Pancreas (tissue), 10 donors: Measurements from ENCODE around the gene ADCY1. TPM values are rescaled to one million over a fixed set of nuclear protein-coding genes. Genes with fewer than 3 reads are reported as not detected.
A peak's percentile ranks its signal among the peaks of the same experiment; 100 is the strongest.

ENCODE experiments used
- ATAC-seq, 4 donors: fragments of 200-7000 bp; cut with Tn5 transposase; one replicate each; pipeline versions ENCODE4 v1.8.0 to v1.9.1; 2020; ENCODE audit warnings: mild to moderate bottlenecking in 4 of 4, moderate library complexity in 4 of 4
- DNase-seq, 6 donors: peaks; one replicate each; pipeline ENCODE4 v3.0.0-alpha.2; 2020
- FAIRE-seq: peaks from 2 replicates; lab custom pipeline; 2012; peaks lifted over from hg19 to GRCh38; lab: Jason Lieb, UNC
- H3K27ac ChIP-seq, 4 donors: fragments of 200-600 bp; sonication (generic); 1 replicate in 3 of 4; 2 replicates in 1 of 4; pipeline versions ENCODE4 v1.5.0 to v1.8.0; 2020
- H3K27me3 ChIP-seq, 4 donors: fragments of 200-600 bp; one replicate each; pipeline ENCODE4 v1.8.0; 2021
- H3K36me3 ChIP-seq, 3 donors: fragments of 200-600 bp; sonication (generic) in 1 of 3; one replicate each; pipeline versions ENCODE4 v1.5.0 to v1.8.0; 2020 to 2021
- H3K4me1 ChIP-seq, 3 donors: fragments of 200-600 bp; one replicate each; pipeline ENCODE4 v1.8.0; 2021
- H3K4me3 ChIP-seq, 4 donors: fragments of 200-600 bp; sonication (generic) in 2 of 4; one replicate each; pipeline versions ENCODE4 v1.5.0 to v1.8.0; 2020 to 2021
- H3K9me3 ChIP-seq, 4 donors: fragments of 200-600 bp; one replicate each; pipeline ENCODE4 v1.8.0; 2021
- WGBS, 2 donors: extraction: QIAGEN DNeasy Blood & Tissue Kit; methylation state at CpG; one replicate each; pipeline ENCODE4 v1.1.7; 2013; 5-methylcytosine and 5-hydroxymethylcytosine counted together
- intact Hi-C, 3 donors: fragments of 100-400 bp; cut with DNase I; formaldehyde crosslinking; loops; one replicate each; pipeline versions ENCODE4 v1.11.1 to v1.14.2; 2022
- polyA plus RNA-seq, 2 donors: library from polyadenylated mRNA; stranded (reverse); fragments of 200-250 nt; gene quantifications; one replicate each; pipeline ENCODE4 v1.2.3, GENCODE V29; 2013
- total RNA-seq, 6 donors: library from RNA; stranded (reverse); fragmentation: NEBNext Ultra II Directional in 4 of 6; extraction: Animal tissue kit (Norgen Biotek cat#: 25700) in 4 of 6; gene quantifications; one replicate each; pipeline versions ENCODE4 v1.2.1 to v1.2.4, GENCODE V29; 2021 to 2023
- TF ChIP-seq, protein P1 (sequence below), 4 donors: fragments of 200-600 bp; sonication (generic) in 3 of 4; IDR thresholded peaks; one replicate each; pipeline versions ENCODE4 v1.5.0 to v1.8.0; 2021; ENCODE audit warnings: antibody characterized with exemption in 4 of 4
- donor health status: healthy with polysubstance abuse.
- donor health status: DM: no; HTN: no; CAD: no; lungs with moderate emphysema.
- donor health status: DM: no; HTN: no; CAD: no.
- donor health status: control.
- donor health status: control.
- donor health status: Bipolar disorder and iron deficiency.
- donor health status: DM: yes; HTN: yes; CAD: no.
- donor health status: DM: no; HTN: no; CAD: no.
- donor health status: DM: no; HTN: no; CAD: no.
- donor health status: DM: yes; HTN: yes; CAD: no.

Gene ADCY1
- total and polyA plus RNA-seq, 8 donors, result 1.0 to 5.8 (median 4.2) TPM

DNA sequence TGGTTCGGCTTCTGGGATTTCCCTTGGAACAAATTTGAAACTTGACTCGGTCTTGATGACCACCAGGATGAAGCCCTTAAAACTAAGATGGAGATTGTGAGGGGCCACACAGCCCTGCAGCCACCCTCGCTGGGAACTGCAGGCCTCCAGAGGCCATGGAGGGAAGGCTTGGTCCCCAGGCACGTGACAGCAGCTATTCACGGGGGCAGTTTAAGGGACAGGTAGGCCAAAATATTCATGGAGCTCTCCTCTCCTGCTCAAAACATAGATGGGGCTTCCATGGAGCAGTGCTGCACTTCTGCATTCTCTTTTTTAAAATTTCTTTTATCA, 137.0 kb downstream of the ADCY1 start:
- DNase-seq (peak in 1 of 6 donors; percentile 4), FAIRE-seq (no peak), ATAC-seq (no peak)
- TF ChIP-seq, protein P1, sequence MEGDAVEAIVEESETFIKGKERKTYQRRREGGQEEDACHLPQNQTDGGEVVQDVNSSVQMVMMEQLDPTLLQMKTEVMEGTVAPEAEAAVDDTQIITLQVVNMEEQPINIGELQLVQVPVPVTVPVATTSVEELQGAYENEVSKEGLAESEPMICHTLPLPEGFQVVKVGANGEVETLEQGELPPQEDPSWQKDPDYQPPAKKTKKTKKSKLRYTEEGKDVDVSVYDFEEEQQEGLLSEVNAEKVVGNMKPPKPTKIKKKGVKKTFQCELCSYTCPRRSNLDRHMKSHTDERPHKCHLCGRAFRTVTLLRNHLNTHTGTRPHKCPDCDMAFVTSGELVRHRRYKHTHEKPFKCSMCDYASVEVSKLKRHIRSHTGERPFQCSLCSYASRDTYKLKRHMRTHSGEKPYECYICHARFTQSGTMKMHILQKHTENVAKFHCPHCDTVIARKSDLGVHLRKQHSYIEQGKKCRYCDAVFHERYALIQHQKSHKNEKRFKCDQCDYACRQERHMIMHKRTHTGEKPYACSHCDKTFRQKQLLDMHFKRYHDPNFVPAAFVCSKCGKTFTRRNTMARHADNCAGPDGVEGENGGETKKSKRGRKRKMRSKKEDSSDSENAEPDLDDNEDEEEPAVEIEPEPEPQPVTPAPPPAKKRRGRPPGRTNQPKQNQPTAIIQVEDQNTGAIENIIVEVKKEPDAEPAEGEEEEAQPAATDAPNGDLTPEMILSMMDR (IDR thresholded peaks at IDR 0.05), result no peak
- Histone ChIP-seq H3K27ac (no peak overlapping the region), H3K36me3 (no peaks in the 10 kb centered on the region), H3K4me1 (no peaks in the 10 kb centered on the region), H3K27me3 (no peaks in the 10 kb centered on the region), H3K4me3 (no peak overlapping the region), H3K9me3 (no peaks in the 10 kb centered on the region)
- 93 to 96% methylated on average over 5 of the region's 5 CpGs for WGBS, 2 donors
- intact Hi-C loops, result no loop called here

DNA sequence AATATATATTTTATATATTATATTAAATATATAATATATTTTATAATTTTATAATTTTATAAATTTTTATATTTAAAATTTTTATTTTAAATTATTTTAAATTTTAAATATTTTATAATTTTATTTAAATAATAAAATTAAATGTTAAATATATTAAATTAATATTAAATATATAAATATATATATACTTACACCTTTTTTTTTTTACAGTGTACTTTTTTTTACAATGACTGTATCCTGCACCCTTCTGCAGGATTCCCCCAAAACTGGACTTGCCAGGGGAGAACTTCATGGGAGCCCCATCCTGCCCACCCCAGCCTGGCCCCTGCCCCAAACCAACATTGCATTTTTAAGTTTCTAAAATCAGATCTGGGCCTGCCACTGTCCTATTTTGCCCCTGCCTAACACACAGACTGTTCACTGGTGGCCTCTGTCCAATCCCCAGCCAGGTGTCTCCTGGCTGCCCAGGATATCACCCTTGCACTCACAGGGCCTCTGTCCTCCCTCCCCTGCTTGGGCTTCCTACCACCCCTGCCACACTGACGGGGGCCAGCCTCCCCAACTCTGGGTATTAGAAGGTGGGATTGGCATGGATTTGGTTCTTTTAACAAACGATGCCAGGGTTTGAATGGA, 138.0 kb downstream of the ADCY1 start:
- no peak for DNase-seq
- TF ChIP-seq, protein P1 (IDR thresholded peaks at IDR 0.05), result no peak
- H3K4me3 ChIP-seq, result no peak overlapping the region
- no peak for FAIRE-seq
- no peak for ATAC-seq
- H3K36me3 ChIP-seq, result no peaks in the 10 kb centered on the region
- 80 to 84% methylated on average over 2 of the region's 2 CpGs for WGBS, 2 donors
- no peak overlapping the region for H3K27ac ChIP-seq
- H3K27me3 ChIP-seq, result no peaks in the 10 kb centered on the region
- H3K4me1 ChIP-seq, result no peaks in the 10 kb centered on the region
- intact Hi-C loops, result no loop called here
- H3K9me3 ChIP-seq, result no peaks in the 10 kb centered on the region

DNA sequence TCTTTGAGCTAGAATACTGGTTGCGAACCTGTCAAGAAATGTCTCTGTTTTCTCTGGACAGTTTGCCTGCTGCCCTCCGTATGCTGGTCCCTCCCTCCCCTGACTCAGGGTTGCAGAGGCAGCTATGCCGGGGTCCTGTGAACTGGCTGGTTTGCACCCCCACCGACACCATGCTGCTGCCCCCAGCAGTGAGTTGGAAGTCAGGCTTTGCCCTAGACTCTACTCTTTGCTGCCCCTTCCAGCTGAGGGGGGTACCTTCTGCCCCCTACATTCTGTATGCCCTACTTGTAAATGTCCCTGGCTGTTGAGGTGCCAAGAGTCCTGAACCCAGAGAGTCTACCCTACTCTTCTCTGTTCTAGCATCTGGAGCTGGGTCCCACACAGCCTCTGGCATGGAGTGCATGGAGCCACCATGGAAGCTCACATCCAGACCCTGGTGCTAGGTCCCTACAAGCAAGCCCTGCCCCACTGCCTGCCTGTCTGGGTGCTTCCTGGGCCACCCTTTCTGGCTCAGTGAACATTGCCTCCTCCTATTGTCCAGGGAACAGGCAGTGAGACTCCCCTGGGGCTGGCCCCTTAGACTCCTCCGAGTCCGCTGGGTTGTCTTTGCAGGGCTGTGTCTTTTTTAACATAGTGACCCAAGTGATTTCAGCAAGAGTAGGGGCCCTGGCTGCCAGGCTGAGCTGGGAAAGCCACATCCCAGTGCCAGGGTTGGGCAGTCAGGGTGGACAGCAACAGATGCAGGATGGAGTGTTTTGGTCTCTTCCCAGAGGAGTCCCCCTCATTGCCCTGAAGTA, 138.9 kb downstream of the ADCY1 start:
- no peaks in the 10 kb centered on the region for H3K9me3 ChIP-seq
- no peak overlapping the region for H3K27ac ChIP-seq
- intact Hi-C loops, result no loop called here
- ATAC-seq (no peak), DNase-seq (no peak), FAIRE-seq (no peak)
- TF ChIP-seq, protein P1 (IDR thresholded peaks at IDR 0.05), result no peak
- H3K4me1 ChIP-seq, result no peaks in the 10 kb centered on the region
- H3K4me3 ChIP-seq, result no peak overlapping the region
- no peaks in the 10 kb centered on the region for H3K36me3 ChIP-seq
- H3K27me3 ChIP-seq, result no peaks in the 10 kb centered on the region
- 92 to 93% methylated on average over 6 of the region's 6 CpGs for WGBS, 2 donors

DNA sequence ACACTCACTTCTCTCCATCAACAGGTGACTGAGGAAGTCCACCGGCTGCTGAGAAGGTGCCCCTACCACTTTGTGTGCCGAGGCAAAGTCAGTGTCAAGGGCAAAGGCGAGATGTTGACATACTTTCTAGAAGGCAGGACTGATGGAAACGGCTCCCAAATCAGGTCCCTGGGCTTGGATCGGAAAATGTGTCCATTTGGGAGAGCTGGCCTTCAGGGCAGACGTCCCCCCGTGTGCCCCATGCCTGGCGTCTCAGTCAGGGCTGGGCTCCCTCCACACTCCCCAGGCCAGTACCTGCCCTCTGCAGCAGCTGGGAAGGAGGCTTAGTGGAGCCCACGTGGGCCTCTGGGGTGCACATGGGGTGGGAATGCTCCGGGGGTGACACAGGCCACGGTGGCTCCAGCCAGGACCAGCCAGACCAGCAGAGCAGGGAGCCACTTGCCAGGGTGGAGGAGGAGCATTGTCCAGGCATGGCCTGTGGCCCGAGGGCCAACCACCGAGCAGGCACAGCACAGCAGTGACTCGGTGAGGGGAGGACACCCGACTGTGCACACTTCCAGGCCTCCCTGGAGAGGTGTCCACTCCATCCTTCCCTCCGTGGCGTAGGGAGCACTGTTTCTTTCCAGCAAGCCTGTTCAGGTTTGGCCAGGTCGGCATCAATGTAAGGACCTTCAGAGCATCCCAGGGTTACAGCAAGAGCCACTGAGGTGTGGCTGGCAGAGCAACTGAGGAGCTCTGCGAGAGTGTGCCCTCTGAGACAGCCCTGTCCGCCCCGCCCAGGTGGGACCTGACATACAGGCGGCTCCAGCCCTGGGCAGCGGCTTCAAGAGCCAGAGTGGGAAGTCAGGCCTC, 139.7 kb downstream of the ADCY1 start:
- no peaks in the 10 kb centered on the region for H3K4me1 ChIP-seq
- no peaks in the 10 kb centered on the region for H3K36me3 ChIP-seq
- no peaks in the 10 kb centered on the region for H3K9me3 ChIP-seq
- DNase-seq (peak in 1 of 6 donors; percentile 62), FAIRE-seq (no peak), ATAC-seq (no peak)
- 82 to 87% methylated on average over 23 of the region's 23 CpGs for WGBS, 2 donors
- H3K4me3 ChIP-seq, result no peak overlapping the region
- TF ChIP-seq, protein P1 (IDR thresholded peaks at IDR 0.05), result no peak
- intact Hi-C loops, result no loop called here
- no peaks in the 10 kb centered on the region for H3K27me3 ChIP-seq
- no peak overlapping the region for H3K27ac ChIP-seq
